ENCODE measurements around the gene SSH2. TPM values are rescaled to one million over a fixed set of nuclear protein-coding genes. Genes with fewer than 3 reads are reported as not detected.
"Not testable (repeated sequence)": the region's sequence is repeated elsewhere in the genome, so short reads cannot be mapped to it uniquely, and the experiment has no call there.

Gene SSH2
- total RNA-seq, 2 experiments from 2014 or later = 62.9 to 65.8 TPM

- no peak overlapping the region for H3K27ac Mint-ChIP-seq
- H3K27me3 Mint-ChIP-seq = no peaks in the 10 kb centered on the region
- H3K4me1 Mint-ChIP-seq = peaks cover 22% of the 10 kb centered on the region
- H3K9me3 Mint-ChIP-seq = no peaks in the 10 kb centered on the region
- ChIA-PET CTCF (no interaction called here), POLR2A (no interaction called here)
- DNase-seq = no peak
- H3K36me3 Mint-ChIP-seq (ENCODE audit: low read depth) = peaks cover 40% of the 10 kb centered on the region
- H3K4me3 Mint-ChIP-seq = no peak overlapping the region
Measured at GRCh38 chr17:29694918-29695563, 235.0 kb downstream of the SSH2 start.

- H3K36me3 Mint-ChIP-seq (ENCODE audit: low read depth) = peaks cover 42% of the 10 kb centered on the region
- H3K9me3 Mint-ChIP-seq = no peaks in the 10 kb centered on the region
- no peak overlapping the region for H3K4me3 Mint-ChIP-seq
- H3K27ac Mint-ChIP-seq = peak overlapping the region; percentile 0
- no peaks in the 10 kb centered on the region for H3K27me3 Mint-ChIP-seq
- no peak for DNase-seq
- POLR2A ChIA-PET = interaction anchor here (3.8 to 5.3 kb wide), 2 partner anchors 12 to 67 kb away, joined by 16 to 47 read pairs; no protein-coding TSS in a partner anchor
- CTCF ChIA-PET = no interaction called here
- peaks cover 23% of the 10 kb centered on the region for H3K4me1 Mint-ChIP-seq
Measured at GRCh38 chr17:29693751-29694150, 236.3 kb downstream of the SSH2 start.

- Mint-ChIP-seq H3K27me3 (no peaks in the 10 kb centered on the region), H3K4me1 (peaks cover 17% of the 10 kb centered on the region), H3K27ac (no peak overlapping the region), H3K9me3 (no peaks in the 10 kb centered on the region), H3K36me3 (ENCODE audit: low read depth) (peaks cover 25% of the 10 kb centered on the region), H3K4me3 (no peak overlapping the region)
- CTCF ChIA-PET = interaction anchor here (0.7 kb wide), 1 partner anchor 19 kb away, joined by 3 read pairs; no protein-coding TSS in a partner anchor
- POLR2A ChIA-PET = no interaction called here
- no peak for DNase-seq
Measured at GRCh38 chr17:29687596-29687995, 242.4 kb downstream of the SSH2 start.

- Mint-ChIP-seq H3K4me1 (peaks cover 19% of the 10 kb centered on the region), H3K27me3 (no peaks in the 10 kb centered on the region), H3K4me3 (no peak overlapping the region), H3K36me3 (ENCODE audit: low read depth) (peaks cover 25% of the 10 kb centered on the region), H3K27ac (no peak overlapping the region), H3K9me3 (no peaks in the 10 kb centered on the region)
- DNase-seq = no peak
- ChIA-PET CTCF (interaction anchor here (0.7 kb wide), 1 partner anchor 19 kb away, joined by 3 read pairs; no protein-coding TSS in a partner anchor), POLR2A (no interaction called here)
Measured at GRCh38 chr17:29686993-29687590, 242.9 kb downstream of the SSH2 start.

- Mint-ChIP-seq H3K27me3 (no peaks in the 10 kb centered on the region), H3K27ac (no peak overlapping the region), H3K36me3 (ENCODE audit: low read depth) (peaks cover 35% of the 10 kb centered on the region), H3K9me3 (no peaks in the 10 kb centered on the region), H3K4me1 (peaks cover 11% of the 10 kb centered on the region), H3K4me3 (no peak overlapping the region)
- POLR2A ChIA-PET = interaction anchor here (0.5 to 1.1 kb wide), 3 partner anchors 23 to 76 kb away, joined by 3 to 4 read pairs (median 3); no protein-coding TSS in a partner anchor
- no peak for DNase-seq
- CTCF ChIA-PET = interaction anchor here (0.9 to 1.7 kb wide), 2 partner anchors 9 to 44 kb away, joined by 3 to 4 read pairs; no protein-coding TSS in a partner anchor
Measured at GRCh38 chr17:29683481-29683880, 246.5 kb downstream of the SSH2 start.

GRCh38 chr17:29682987-29683386 is 247.0 kb downstream of the SSH2 start:
- peaks cover 11% of the 10 kb centered on the region for H3K4me1 Mint-ChIP-seq
- no peak overlapping the region for H3K4me3 Mint-ChIP-seq
- H3K9me3 Mint-ChIP-seq = no peaks in the 10 kb centered on the region
- no peak for DNase-seq
- POLR2A ChIA-PET = interaction anchor here (0.9 to 1.1 kb wide), 2 partner anchors 23 to 77 kb away, joined by 3 read pairs; no protein-coding TSS in a partner anchor
- CTCF ChIA-PET = interaction anchor here (0.6 to 1.7 kb wide), 2 partner anchors 24 to 43 kb away, joined by 3 to 4 read pairs; no protein-coding TSS in a partner anchor
- H3K27me3 Mint-ChIP-seq = no peaks in the 10 kb centered on the region
- H3K27ac Mint-ChIP-seq = no peak overlapping the region
- peaks cover 37% of the 10 kb centered on the region for H3K36me3 Mint-ChIP-seq (ENCODE audit: low read depth)

GRCh38 chr17:29682054-29682453 is 248.0 kb downstream of the SSH2 start:
- Mint-ChIP-seq H3K4me1 (peaks cover 17% of the 10 kb centered on the region), H3K27me3 (no peaks in the 10 kb centered on the region), H3K9me3 (no peaks in the 10 kb centered on the region), H3K27ac (no peak overlapping the region), H3K4me3 (no peak overlapping the region), H3K36me3 (ENCODE audit: low read depth) (peaks cover 39% of the 10 kb centered on the region)
- ChIA-PET CTCF (interaction anchor here (0.6 to 1.7 kb wide), 7 partner anchors 9 to 98 kb away, joined by 3 to 4 read pairs (median 3); no protein-coding TSS in a partner anchor), POLR2A (interaction anchor here (0.9 to 2.4 kb wide), 5 partner anchors 10 to 78 kb away, joined by 3 to 7 read pairs (median 3); no protein-coding TSS in a partner anchor)
- DNase-seq = no peak

- H3K9me3 Mint-ChIP-seq = no peaks in the 10 kb centered on the region
- no peak for DNase-seq
- peaks cover 21% of the 10 kb centered on the region for H3K4me1 Mint-ChIP-seq
- no peaks in the 10 kb centered on the region for H3K27me3 Mint-ChIP-seq
- no peak overlapping the region for H3K4me3 Mint-ChIP-seq
- peaks cover 49% of the 10 kb centered on the region for H3K36me3 Mint-ChIP-seq (ENCODE audit: low read depth)
- no peak overlapping the region for H3K27ac Mint-ChIP-seq
- ChIA-PET POLR2A (interaction anchor here (0.6 to 2.0 kb wide), 3 partner anchors 81 to 87 kb away, joined by 3 to 4 read pairs (median 4); no protein-coding TSS in a partner anchor), CTCF (interaction anchor here (1.1 kb wide), 1 partner anchor 102 kb away, joined by 3 read pairs; no protein-coding TSS in a partner anchor)
Measured at GRCh38 chr17:29677824-29678223, 252.2 kb downstream of the SSH2 start.

- DNase-seq = no peak
- peaks cover 18% of the 10 kb centered on the region for H3K4me1 Mint-ChIP-seq
- H3K27me3 Mint-ChIP-seq = no peaks in the 10 kb centered on the region
- no peaks in the 10 kb centered on the region for H3K9me3 Mint-ChIP-seq
- H3K4me3 Mint-ChIP-seq = no peak overlapping the region
- peaks cover 52% of the 10 kb centered on the region for H3K36me3 Mint-ChIP-seq (ENCODE audit: low read depth)
- ChIA-PET CTCF (interaction anchor here (1.1 kb wide), 1 partner anchor 102 kb away, joined by 3 read pairs; no protein-coding TSS in a partner anchor), POLR2A (interaction anchor here (0.6 to 2.0 kb wide), 3 partner anchors 81 to 88 kb away, joined by 3 to 4 read pairs (median 4); no protein-coding TSS in a partner anchor)
- H3K27ac Mint-ChIP-seq = peak overlapping the region; percentile 15
Measured at GRCh38 chr17:29677221-29677791, 252.7 kb downstream of the SSH2 start.

- Mint-ChIP-seq H3K36me3 (ENCODE audit: low read depth) (peaks cover 57% of the 10 kb centered on the region), H3K4me1 (peaks cover 16% of the 10 kb centered on the region)
- H3K27me3 Mint-ChIP-seq, DNase-seq, H3K9me3 Mint-ChIP-seq, H3K4me3 Mint-ChIP-seq, H3K27ac Mint-ChIP-seq, CTCF ChIA-PET: not testable (repeated sequence)
- POLR2A ChIA-PET = interaction anchor here (0.5 to 1.4 kb wide), 3 partner anchors 30 to 104 kb away, joined by 3 to 4 read pairs (median 3); no protein-coding TSS in a partner anchor
Measured at GRCh38 chr17:29675961-29676360, 254.1 kb downstream of the SSH2 start.

- peaks cover 53% of the 10 kb centered on the region for H3K36me3 Mint-ChIP-seq (ENCODE audit: low read depth)
- POLR2A ChIA-PET = no interaction called here
- DNase-seq = no peak
- CTCF ChIA-PET = interaction anchor here (0.9 to 1.2 kb wide), 2 partner anchors 35 to 257 kb away, joined by 3 read pairs; no protein-coding TSS in a partner anchor
- no peaks in the 10 kb centered on the region for H3K27me3 Mint-ChIP-seq
- no peak overlapping the region for H3K27ac Mint-ChIP-seq
- H3K4me3 Mint-ChIP-seq = no peak overlapping the region
- peaks cover 16% of the 10 kb centered on the region for H3K4me1 Mint-ChIP-seq
- no peaks in the 10 kb centered on the region for H3K9me3 Mint-ChIP-seq
Measured at GRCh38 chr17:29674281-29674680, 255.7 kb downstream of the SSH2 start.

GRCh38 chr17:29671661-29672060 is 258.4 kb downstream of the SSH2 start:
- Mint-ChIP-seq H3K9me3 (no peaks in the 10 kb centered on the region), H3K36me3 (ENCODE audit: low read depth) (peaks cover 51% of the 10 kb centered on the region), H3K27ac (no peak overlapping the region)

More at GRCh38 chr17:29671661-29672060, 258.4 kb downstream of the SSH2 start:
- no peak for DNase-seq
- no peaks in the 10 kb centered on the region for H3K27me3 Mint-ChIP-seq
- ChIA-PET CTCF (interaction anchor here (1.1 kb wide), 1 partner anchor 13 kb away, joined by 3 read pairs; no protein-coding TSS in a partner anchor), POLR2A (interaction anchor here (1.2 to 1.4 kb wide), 2 partner anchors 10 to 34 kb away, joined by 3 read pairs; no protein-coding TSS in a partner anchor)
- H3K4me1 Mint-ChIP-seq = peaks cover 14% of the 10 kb centered on the region
- H3K4me3 Mint-ChIP-seq = no peak overlapping the region

All from activated CD4-positive, alpha-beta memory T cell treated with anti-CD3 and anti-CD28 coated beads, Interleukin-2, amount 10 ng/mL, durations not matched to agents 7 days and 5 days (primary cell).